Neural cell (in vitro differentiated cells): ENCODE results near the gene GPR22. TPM values are rescaled to one million over a fixed set of nuclear protein-coding genes. Genes with fewer than 3 reads are reported as not detected.

Source experiments
- H2AFZ ChIP-seq: fragments of 200-600, 300-800 bp; sonication (generic), shearing (Covaris generic); 2 replicates; pipeline ENCODE4 v1.6.0; 2014; ENCODE audit warnings: low read depth, mild to moderate bottlenecking, antibody characterized with exemption, low read length, moderate library complexity
- H3F3A ChIP-seq: fragments of 200-600 bp; shearing (Covaris generic); 2 replicates; pipeline ENCODE4 v1.6.1; 2016; ENCODE audit warnings: mild to moderate bottlenecking, moderate library complexity, mixed read lengths, antibody characterized with exemption, low read length; ENCODE audit not compliant: insufficient read depth, poor library complexity, severe bottlenecking
- H3K27ac ChIP-seq: fragments of 200-600, 300-800 bp; sonication (generic), shearing (Covaris generic); 2 replicates; pipeline ENCODE4 v1.5.1; 2014; ENCODE audit warnings: mild to moderate bottlenecking, low read length, moderate library complexity
- H3K27me3 ChIP-seq: fragments of 300-800, 200-600 bp; sonication (generic), shearing (Covaris generic); 2 replicates; pipeline ENCODE4 v1.6.0; 2014; ENCODE audit warnings: mild to moderate bottlenecking, low read depth, low read length, moderate library complexity; ENCODE audit not compliant: insufficient read depth
- H3K36me3 ChIP-seq: fragments of 300-800, 200-600 bp; sonication (generic), shearing (Covaris generic); 2 replicates; pipeline ENCODE4 v1.5.1; 2014; ENCODE audit warnings: mild to moderate bottlenecking, antibody characterized with exemption, low read length, moderate library complexity; ENCODE audit not compliant: insufficient read depth
- H3K4me2 ChIP-seq: fragments of 300-800, 200-600 bp; sonication (generic), shearing (Covaris generic); 2 replicates; pipeline ENCODE4 v1.6.0; 2014; ENCODE audit warnings: mild to moderate bottlenecking, low read length
- H3K4me3 ChIP-seq: fragments of 300-800, 200-600 bp; sonication (generic), shearing (Covaris generic); 2 replicates; pipeline ENCODE4 v1.5.1; 2014; ENCODE audit warnings: mild to moderate bottlenecking, low read length, moderate library complexity
- H3K79me2 ChIP-seq: fragments of 200-600 bp; shearing (Covaris generic); replicated peaks from 2 replicates; pipeline ENCODE4 v1.6.0; 2014; ENCODE audit warnings: mild to moderate bottlenecking, low read length, moderate library complexity; ENCODE audit not compliant: insufficient read depth
- H3K9ac ChIP-seq: fragments of 300-800, 200-600 bp; sonication (generic), shearing (Covaris generic); 2 replicates; pipeline ENCODE4 v1.6.1; 2016; ENCODE audit warnings: mild to moderate bottlenecking, low read length, mixed read lengths
- H3K9me2 ChIP-seq: fragments of 200-600 bp; shearing (Covaris generic); 2 replicates; pipeline ENCODE4 v1.6.1; 2016; ENCODE audit warnings: mild to moderate bottlenecking, low read length, mixed read lengths; ENCODE audit not compliant: insufficient read depth
- H3K9me3 ChIP-seq: fragments of 200-600, 300-800 bp; sonication (generic), shearing (Covaris generic); 2 replicates; pipeline ENCODE4 v1.6.1; 2016; ENCODE audit warnings: mild to moderate bottlenecking, mixed run types, low read length, moderate library complexity, mixed read lengths
- H4K20me1 ChIP-seq: fragments of 200-600 bp; shearing (Covaris generic); 2 replicates; pipeline ENCODE4 v1.6.1; 2016; ENCODE audit warnings: mild to moderate bottlenecking, mixed run types; ENCODE audit not compliant: insufficient read depth
- EP300 ChIP-seq: fragments of 450-650 bp; conservative IDR thresholded peaks from 2 replicates; pipeline ENCODE4 v1.6.1; 2014; ENCODE audit warnings: antibody characterized with exemption, mild to moderate bottlenecking, moderate library complexity; ENCODE audit not compliant: poor library complexity, severe bottlenecking
- EZH2 ChIP-seq: fragments of 200-600, 300-800 bp; shearing (Covaris generic), sonication (generic); IDR thresholded peaks from 2 replicates; pipeline ENCODE4 v1.6.1; 2014; ENCODE audit warnings: antibody characterized with exemption, low read length, borderline replicate concordance, mild to moderate bottlenecking; ENCODE audit not compliant: insufficient read depth, poor library complexity, severe bottlenecking
- MXI1 ChIP-seq: fragments of 450-650 bp; conservative IDR thresholded peaks from 2 replicates; pipeline ENCODE4 v1.6.1; 2014; ENCODE audit warnings: antibody characterized with exemption, mild to moderate bottlenecking; ENCODE audit not compliant: poor library complexity, severe bottlenecking
- POLR2AphosphoS5 ChIP-seq: IDR thresholded peaks from 2 replicates; pipeline ENCODE4 v1.6.1; 2012
- RAD21 ChIP-seq: fragments of 450-650 bp; conservative IDR thresholded peaks from 2 replicates; pipeline ENCODE4 v1.6.1; 2014; ENCODE audit warnings: antibody characterized with exemption, mild to moderate bottlenecking, moderate library complexity
- SMC3 ChIP-seq: fragments of 450-650 bp; conservative IDR thresholded peaks from 2 replicates; pipeline ENCODE4 v1.6.1; 2014; ENCODE audit warnings: antibody characterized with exemption, mild to moderate bottlenecking, moderate library complexity; ENCODE audit not compliant: poor library complexity
- TAF1 ChIP-seq: IDR thresholded peaks from 2 replicates; pipeline ENCODE4 v1.6.1; 2012; ENCODE audit warnings: low read depth
- polyA plus RNA-seq: library from polyadenylated mRNA; depleted of rRNA; stranded (reverse); fragments of >200 nt; gene quantifications from 2 replicates; pipeline ENCODE4 v1.2.3, GENCODE V29; 2014
- TF ChIP-seq, protein P1 (sequence below): IDR thresholded peaks from 2 replicates; pipeline ENCODE4 v1.6.1; 2012; ENCODE audit warnings: borderline replicate concordance
- TF ChIP-seq, protein P2 (sequence below): fragments of 450-650 bp; IDR thresholded peaks from 2 replicates; pipeline ENCODE4 v1.5.1; 2014; ENCODE audit warnings: antibody characterized with exemption, mild to moderate bottlenecking, moderate library complexity; ENCODE audit not compliant: poor library complexity, severe bottlenecking

GPR22 gene
- polyA plus RNA-seq, 1 donor from 2014 or later, result 64.1 TPM

DNA sequence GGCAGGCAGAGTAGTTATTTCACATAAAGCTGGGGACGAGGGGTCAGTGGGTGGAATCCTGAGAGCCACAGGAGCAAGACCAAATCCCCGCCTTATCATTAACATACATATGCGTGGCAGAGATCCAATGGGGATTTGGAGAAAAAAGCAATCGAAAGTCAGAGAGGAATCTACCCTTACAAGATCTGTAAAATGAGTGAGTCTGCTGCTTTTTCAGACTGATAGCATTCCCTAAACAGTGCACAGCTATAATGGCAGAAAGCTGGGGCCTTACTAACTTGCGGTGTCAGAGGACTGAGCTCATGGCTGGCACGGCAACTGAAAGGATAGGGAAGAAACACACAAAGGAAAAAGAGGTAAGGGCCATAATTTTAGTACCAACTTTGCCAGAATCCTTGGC lies 25.0 kb downstream of the GPR22 start:
- no peaks in the 10 kb centered on the region for H3K36me3 ChIP-seq
- H3F3A ChIP-seq, result no peaks in the 10 kb centered on the region
- no peaks in the 10 kb centered on the region for H3K79me2 ChIP-seq
- no peaks in the 10 kb centered on the region for H3K27me3 ChIP-seq
- no peak overlapping the region for H3K4me2 ChIP-seq
- no peaks in the 10 kb centered on the region for H3K9me2 ChIP-seq
- no peak overlapping the region for H3K9ac ChIP-seq
- no peak overlapping the region for H2AFZ ChIP-seq
- TF ChIP-seq EP300, result no peak
- TF ChIP-seq MXI1, result no peak
- no peak for TF ChIP-seq SMC3
- TF ChIP-seq, protein P1, sequence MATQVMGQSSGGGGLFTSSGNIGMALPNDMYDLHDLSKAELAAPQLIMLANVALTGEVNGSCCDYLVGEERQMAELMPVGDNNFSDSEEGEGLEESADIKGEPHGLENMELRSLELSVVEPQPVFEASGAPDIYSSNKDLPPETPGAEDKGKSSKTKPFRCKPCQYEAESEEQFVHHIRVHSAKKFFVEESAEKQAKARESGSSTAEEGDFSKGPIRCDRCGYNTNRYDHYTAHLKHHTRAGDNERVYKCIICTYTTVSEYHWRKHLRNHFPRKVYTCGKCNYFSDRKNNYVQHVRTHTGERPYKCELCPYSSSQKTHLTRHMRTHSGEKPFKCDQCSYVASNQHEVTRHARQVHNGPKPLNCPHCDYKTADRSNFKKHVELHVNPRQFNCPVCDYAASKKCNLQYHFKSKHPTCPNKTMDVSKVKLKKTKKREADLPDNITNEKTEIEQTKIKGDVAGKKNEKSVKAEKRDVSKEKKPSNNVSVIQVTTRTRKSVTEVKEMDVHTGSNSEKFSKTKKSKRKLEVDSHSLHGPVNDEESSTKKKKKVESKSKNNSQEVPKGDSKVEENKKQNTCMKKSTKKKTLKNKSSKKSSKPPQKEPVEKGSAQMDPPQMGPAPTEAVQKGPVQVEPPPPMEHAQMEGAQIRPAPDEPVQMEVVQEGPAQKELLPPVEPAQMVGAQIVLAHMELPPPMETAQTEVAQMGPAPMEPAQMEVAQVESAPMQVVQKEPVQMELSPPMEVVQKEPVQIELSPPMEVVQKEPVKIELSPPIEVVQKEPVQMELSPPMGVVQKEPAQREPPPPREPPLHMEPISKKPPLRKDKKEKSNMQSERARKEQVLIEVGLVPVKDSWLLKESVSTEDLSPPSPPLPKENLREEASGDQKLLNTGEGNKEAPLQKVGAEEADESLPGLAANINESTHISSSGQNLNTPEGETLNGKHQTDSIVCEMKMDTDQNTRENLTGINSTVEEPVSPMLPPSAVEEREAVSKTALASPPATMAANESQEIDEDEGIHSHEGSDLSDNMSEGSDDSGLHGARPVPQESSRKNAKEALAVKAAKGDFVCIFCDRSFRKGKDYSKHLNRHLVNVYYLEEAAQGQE, result no peak
- TF ChIP-seq, protein P2, sequence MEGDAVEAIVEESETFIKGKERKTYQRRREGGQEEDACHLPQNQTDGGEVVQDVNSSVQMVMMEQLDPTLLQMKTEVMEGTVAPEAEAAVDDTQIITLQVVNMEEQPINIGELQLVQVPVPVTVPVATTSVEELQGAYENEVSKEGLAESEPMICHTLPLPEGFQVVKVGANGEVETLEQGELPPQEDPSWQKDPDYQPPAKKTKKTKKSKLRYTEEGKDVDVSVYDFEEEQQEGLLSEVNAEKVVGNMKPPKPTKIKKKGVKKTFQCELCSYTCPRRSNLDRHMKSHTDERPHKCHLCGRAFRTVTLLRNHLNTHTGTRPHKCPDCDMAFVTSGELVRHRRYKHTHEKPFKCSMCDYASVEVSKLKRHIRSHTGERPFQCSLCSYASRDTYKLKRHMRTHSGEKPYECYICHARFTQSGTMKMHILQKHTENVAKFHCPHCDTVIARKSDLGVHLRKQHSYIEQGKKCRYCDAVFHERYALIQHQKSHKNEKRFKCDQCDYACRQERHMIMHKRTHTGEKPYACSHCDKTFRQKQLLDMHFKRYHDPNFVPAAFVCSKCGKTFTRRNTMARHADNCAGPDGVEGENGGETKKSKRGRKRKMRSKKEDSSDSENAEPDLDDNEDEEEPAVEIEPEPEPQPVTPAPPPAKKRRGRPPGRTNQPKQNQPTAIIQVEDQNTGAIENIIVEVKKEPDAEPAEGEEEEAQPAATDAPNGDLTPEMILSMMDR, result no peak
- TF ChIP-seq POLR2AphosphoS5, result no peak
- no peak for TF ChIP-seq TAF1
- TF ChIP-seq RAD21, result no peak
- TF ChIP-seq EZH2, result no peak
- no peak overlapping the region for H3K4me3 ChIP-seq
- H3K27ac ChIP-seq, result no peak overlapping the region
- H4K20me1 ChIP-seq, result no peaks in the 10 kb centered on the region
- no peaks in the 10 kb centered on the region for H3K9me3 ChIP-seq

DNA sequence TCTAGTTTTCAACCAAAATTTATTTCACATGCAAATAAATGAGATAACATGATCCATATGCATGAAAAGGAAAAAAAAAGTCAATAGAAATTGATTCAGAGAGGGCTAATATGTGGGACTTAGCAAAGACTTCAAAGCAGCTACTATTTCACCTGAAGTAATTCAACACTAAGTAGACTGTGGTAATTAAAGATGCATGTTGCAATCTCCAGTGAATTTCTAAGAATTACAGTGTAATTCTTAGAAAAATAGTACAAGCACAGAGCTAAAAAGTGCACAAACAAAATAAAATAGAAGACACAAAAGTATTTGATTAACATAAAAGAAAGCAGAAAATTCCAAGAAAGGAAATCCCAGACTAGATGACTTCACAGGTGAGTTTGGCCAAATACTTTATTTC lies 25.7 kb downstream of the GPR22 start:
- Histone ChIP-seq H3K9me2 (no peaks in the 10 kb centered on the region), H3K4me3 (no peak overlapping the region), H3K27ac (no peak overlapping the region), H3K9ac (no peak overlapping the region), H3K27me3 (no peaks in the 10 kb centered on the region), H3K9me3 (no peaks in the 10 kb centered on the region), H3K36me3 (no peaks in the 10 kb centered on the region), H3K4me2 (no peak overlapping the region), H3F3A (no peaks in the 10 kb centered on the region), H3K79me2 (no peaks in the 10 kb centered on the region), H4K20me1 (no peaks in the 10 kb centered on the region), H2AFZ (no peak overlapping the region)
- no peak for TF ChIP-seq SMC3

DNA sequence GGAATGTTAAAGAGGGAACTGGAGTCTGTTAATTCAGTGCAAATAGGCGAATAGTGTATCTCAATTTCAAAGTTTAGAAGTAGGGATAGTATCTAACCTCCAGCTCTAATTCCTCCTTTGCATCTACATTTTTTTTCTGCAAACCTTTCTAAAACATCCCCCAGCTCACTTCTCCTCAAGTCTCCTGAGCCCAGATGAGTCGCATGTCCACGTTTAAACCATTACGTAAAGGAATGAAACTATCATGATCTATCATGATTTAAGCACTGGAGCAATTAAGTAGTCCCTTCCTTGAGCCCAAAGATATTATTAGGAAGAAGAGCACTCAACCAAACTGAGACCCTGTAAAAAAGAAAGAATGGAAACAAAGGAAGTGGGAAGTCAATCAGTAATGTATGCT lies 29.9 kb downstream of the GPR22 start:
- Histone ChIP-seq H3K36me3 (no peaks in the 10 kb centered on the region), H3K27me3 (no peaks in the 10 kb centered on the region), H2AFZ (no peak overlapping the region), H3F3A (no peaks in the 10 kb centered on the region), H3K27ac (no peak overlapping the region), H3K79me2 (no peaks in the 10 kb centered on the region), H3K4me2 (no peak overlapping the region), H3K4me3 (no peak overlapping the region), H4K20me1 (no peaks in the 10 kb centered on the region), H3K9me2 (no peaks in the 10 kb centered on the region), H3K9me3 (no peaks in the 10 kb centered on the region), H3K9ac (no peak overlapping the region)
- TF ChIP-seq, protein P2, result no peak
- TF ChIP-seq RAD21, result no peak
- TF ChIP-seq, protein P1, result no peak
- no peak for TF ChIP-seq MXI1
- no peak for TF ChIP-seq EZH2
- no peak for TF ChIP-seq POLR2AphosphoS5
- TF ChIP-seq EP300, result no peak
- no peak for TF ChIP-seq SMC3
- TF ChIP-seq TAF1, result no peak
